ENCODE data around the gene COQ4. TPM values are rescaled to one million over a fixed set of nuclear protein-coding genes. Genes with fewer than 3 reads are reported as not detected.

Gene COQ4
- total and polyA plus RNA-seq, 4 donors, result 12.8 to 53.3 (median 33.8) TPM

DNA sequence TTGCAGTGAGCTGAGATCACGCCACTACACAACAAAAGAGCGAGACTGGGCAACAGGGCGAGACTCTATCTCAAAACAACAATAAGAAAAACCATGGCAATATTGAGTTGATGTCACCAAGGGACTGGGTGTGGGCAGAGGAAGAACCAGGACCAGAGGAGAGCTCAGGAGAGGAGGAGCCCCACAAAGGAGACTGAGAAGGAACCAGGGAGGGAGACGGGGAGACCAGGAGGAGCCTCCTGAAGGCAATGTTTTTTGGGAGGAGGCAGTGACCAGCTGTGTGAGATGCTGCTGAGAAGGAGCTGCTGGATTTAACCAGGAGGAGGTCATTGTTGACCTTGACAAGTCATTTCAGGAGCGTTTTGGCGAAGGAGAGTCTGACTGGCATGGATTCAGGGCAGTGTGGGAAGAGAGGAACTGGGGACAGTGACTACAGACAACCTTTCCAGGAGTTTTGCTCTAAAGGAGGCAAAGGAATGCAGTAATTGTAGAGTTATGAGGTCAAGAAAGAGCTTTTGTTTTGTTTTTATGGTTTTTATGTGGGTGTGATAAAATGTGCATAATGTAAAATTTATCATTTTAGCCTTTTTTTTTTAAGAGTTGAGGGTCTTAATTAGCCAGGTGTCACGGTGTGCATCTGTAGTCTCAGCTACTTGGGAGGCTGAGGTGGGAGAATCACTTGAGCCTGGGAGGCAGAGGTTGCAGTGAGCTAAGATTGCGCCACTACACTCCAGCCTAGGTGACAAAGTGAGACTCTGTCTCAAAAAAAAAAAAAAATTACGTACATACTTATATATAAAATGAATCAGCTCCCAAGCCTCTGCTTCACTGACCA lies 18.3 kb upstream of the COQ4 start:
- 89% methylated on average over 9 of the region's 9 CpGs for WGBS

DNA sequence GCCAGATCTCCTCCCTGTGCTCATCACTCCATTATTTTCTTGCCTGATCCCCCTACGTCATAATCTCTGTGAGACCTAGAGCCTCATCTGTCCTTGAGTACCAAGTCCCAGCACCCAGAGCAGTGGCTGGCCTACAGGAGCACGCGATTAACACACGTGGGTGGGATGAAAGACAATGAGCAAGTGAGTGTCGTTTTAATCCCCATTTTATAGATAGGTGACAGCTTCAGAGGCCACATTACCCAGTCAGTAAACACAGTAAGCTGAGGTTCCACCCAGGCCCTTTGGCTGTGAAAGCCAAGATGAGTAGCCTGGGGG lies 17.7 kb upstream of the COQ4 start:
- Histone ChIP-seq H3K27ac (ENCODE audit: low read depth in 1 of 2, low read length in 2 of 2) (no peak overlapping the region), H3K4me3 (ENCODE audit: low read depth in 1 of 3, low read length in 3 of 3) (no peak overlapping the region), H3K27me3 (ENCODE audit: control insufficient read depth in 4 of 4, insufficient read depth in 4 of 4, low read length in 3 of 4) (no peaks in the 10 kb centered on the region), H3K9ac (ENCODE audit: low read depth in 1 of 2, low read length in 2 of 2) (no peak overlapping the region), H3K9me3 (ENCODE audit: control insufficient read depth in 4 of 4, low read length in 3 of 4) (no peaks in the 10 kb centered on the region), H3K4me1 (ENCODE audit: control insufficient read depth in 4 of 4, insufficient read depth in 4 of 4, low read length in 3 of 4) (peaks cover 0 to 3% (median 2%) of the 10 kb centered on the region in 4 donors), H3K36me3 (ENCODE audit: control insufficient read depth in 4 of 4, insufficient read depth in 3 of 4, low read depth in 1 of 4, low read length in 3 of 4) (peaks cover 4 to 9% (median 7%) of the 10 kb centered on the region in 4 donors)
- no peak for TF ChIP-seq GABPA (IDR thresholded peaks at IDR 0.05 in 1 of 2, conservative IDR thresholded peaks at IDR 0.05 in 1 of 2)
- TF ChIP-seq SP1 (IDR thresholded peaks at IDR 0.05), result no peak
- TF ChIP-seq, protein P1, sequence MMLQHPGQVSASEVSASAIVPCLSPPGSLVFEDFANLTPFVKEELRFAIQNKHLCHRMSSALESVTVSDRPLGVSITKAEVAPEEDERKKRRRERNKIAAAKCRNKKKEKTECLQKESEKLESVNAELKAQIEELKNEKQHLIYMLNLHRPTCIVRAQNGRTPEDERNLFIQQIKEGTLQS (IDR thresholded peaks at IDR 0.05), result no peak
- TF ChIP-seq, protein P2, sequence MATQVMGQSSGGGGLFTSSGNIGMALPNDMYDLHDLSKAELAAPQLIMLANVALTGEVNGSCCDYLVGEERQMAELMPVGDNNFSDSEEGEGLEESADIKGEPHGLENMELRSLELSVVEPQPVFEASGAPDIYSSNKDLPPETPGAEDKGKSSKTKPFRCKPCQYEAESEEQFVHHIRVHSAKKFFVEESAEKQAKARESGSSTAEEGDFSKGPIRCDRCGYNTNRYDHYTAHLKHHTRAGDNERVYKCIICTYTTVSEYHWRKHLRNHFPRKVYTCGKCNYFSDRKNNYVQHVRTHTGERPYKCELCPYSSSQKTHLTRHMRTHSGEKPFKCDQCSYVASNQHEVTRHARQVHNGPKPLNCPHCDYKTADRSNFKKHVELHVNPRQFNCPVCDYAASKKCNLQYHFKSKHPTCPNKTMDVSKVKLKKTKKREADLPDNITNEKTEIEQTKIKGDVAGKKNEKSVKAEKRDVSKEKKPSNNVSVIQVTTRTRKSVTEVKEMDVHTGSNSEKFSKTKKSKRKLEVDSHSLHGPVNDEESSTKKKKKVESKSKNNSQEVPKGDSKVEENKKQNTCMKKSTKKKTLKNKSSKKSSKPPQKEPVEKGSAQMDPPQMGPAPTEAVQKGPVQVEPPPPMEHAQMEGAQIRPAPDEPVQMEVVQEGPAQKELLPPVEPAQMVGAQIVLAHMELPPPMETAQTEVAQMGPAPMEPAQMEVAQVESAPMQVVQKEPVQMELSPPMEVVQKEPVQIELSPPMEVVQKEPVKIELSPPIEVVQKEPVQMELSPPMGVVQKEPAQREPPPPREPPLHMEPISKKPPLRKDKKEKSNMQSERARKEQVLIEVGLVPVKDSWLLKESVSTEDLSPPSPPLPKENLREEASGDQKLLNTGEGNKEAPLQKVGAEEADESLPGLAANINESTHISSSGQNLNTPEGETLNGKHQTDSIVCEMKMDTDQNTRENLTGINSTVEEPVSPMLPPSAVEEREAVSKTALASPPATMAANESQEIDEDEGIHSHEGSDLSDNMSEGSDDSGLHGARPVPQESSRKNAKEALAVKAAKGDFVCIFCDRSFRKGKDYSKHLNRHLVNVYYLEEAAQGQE (IDR thresholded peaks at IDR 0.05), result no peak
- TF ChIP-seq JUND (IDR thresholded peaks at IDR 0.05), result no peak
- no peak for TF ChIP-seq HNF4G (IDR thresholded peaks at IDR 0.05)
- TF ChIP-seq, protein P3, sequence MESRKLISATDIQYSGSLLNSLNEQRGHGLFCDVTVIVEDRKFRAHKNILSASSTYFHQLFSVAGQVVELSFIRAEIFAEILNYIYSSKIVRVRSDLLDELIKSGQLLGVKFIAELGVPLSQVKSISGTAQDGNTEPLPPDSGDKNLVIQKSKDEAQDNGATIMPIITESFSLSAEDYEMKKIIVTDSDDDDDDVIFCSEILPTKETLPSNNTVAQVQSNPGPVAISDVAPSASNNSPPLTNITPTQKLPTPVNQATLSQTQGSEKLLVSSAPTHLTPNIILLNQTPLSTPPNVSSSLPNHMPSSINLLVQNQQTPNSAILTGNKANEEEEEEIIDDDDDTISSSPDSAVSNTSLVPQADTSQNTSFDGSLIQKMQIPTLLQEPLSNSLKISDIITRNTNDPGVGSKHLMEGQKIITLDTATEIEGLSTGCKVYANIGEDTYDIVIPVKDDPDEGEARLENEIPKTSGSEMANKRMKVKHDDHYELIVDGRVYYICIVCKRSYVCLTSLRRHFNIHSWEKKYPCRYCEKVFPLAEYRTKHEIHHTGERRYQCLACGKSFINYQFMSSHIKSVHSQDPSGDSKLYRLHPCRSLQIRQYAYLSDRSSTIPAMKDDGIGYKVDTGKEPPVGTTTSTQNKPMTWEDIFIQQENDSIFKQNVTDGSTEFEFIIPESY (IDR thresholded peaks at IDR 0.05), result no peak
- 80% methylated on average over 5 of the region's 5 CpGs for WGBS
- no peak for DNase-seq (ENCODE audit: low spot score)

More for the DNA sequence above, 18.3 kb upstream of the COQ4 start:
- Histone ChIP-seq H3K27ac (ENCODE audit: low read depth in 1 of 2, low read length in 2 of 2) (no peak overlapping the region), H3K36me3 (ENCODE audit: control insufficient read depth in 4 of 4, insufficient read depth in 3 of 4, low read depth in 1 of 4, low read length in 3 of 4) (peaks cover 3 to 6% (median 4%) of the 10 kb centered on the region in 4 donors), H3K4me3 (ENCODE audit: low read depth in 1 of 3, low read length in 3 of 3) (no peak overlapping the region), H3K27me3 (ENCODE audit: control insufficient read depth in 4 of 4, insufficient read depth in 4 of 4, low read length in 3 of 4) (no peaks in the 10 kb centered on the region), H3K9me3 (ENCODE audit: control insufficient read depth in 4 of 4, low read length in 3 of 4) (no peaks in the 10 kb centered on the region), H3K9ac (ENCODE audit: low read depth in 1 of 2, low read length in 2 of 2) (no peak overlapping the region), H3K4me1 (ENCODE audit: control insufficient read depth in 4 of 4, insufficient read depth in 4 of 4, low read length in 3 of 4) (no peaks in the 10 kb centered on the region)
- DNase-seq (ENCODE audit: low spot score), result no peak
- TF ChIP-seq HNF4G (IDR thresholded peaks at IDR 0.05), result no peak

DNA sequence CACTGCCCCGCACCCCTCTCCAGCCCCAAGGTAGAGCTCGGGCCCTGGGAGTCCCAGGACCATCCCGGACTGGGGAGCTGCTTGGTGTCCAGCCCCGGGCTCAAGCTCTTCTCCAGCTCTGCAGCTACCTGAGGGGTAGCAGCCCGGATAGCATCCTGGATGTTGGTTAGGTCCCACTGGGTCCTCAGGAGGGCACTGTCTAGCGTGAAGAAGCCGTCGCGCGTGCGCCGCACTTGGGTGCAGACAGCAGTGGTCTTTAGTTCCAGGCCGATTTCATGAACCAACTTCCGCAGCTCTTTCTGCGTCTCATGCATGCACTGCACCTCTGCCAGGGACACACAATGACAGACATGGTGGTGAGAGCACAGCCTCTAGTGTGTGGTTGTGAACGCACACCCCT lies 13.1 kb upstream of the COQ4 start:
- no peaks in the 10 kb centered on the region for H3K9me3 ChIP-seq (ENCODE audit: control insufficient read depth in 4 of 4, low read length in 3 of 4)
- peaks cover 8 to 19% (median 14%) of the 10 kb centered on the region in 4 donors for H3K4me1 ChIP-seq (ENCODE audit: control insufficient read depth in 4 of 4, insufficient read depth in 4 of 4, low read length in 3 of 4)
- TF ChIP-seq EGR1 (IDR thresholded peaks at IDR 0.05; ENCODE audit: low read depth in 2 of 2), result no peak
- no peaks in the 10 kb centered on the region for H3K27me3 ChIP-seq (ENCODE audit: control insufficient read depth in 4 of 4, insufficient read depth in 4 of 4, low read length in 3 of 4)
- WGBS, result 98% methylated on average over 16 of the region's 16 CpGs
- H3K36me3 ChIP-seq (ENCODE audit: control insufficient read depth in 4 of 4, insufficient read depth in 3 of 4, low read depth in 1 of 4, low read length in 3 of 4), result peaks cover 4 to 22% (median 7%) of the 10 kb centered on the region in 4 donors
- no peak overlapping the region for H3K9ac ChIP-seq (ENCODE audit: low read depth in 1 of 2, low read length in 2 of 2)
- no peak overlapping the region for H3K4me3 ChIP-seq (ENCODE audit: low read depth in 1 of 3, low read length in 3 of 3)
- no peak for DNase-seq (ENCODE audit: low spot score)
- no peak overlapping the region for H3K27ac ChIP-seq (ENCODE audit: low read depth in 1 of 2, low read length in 2 of 2)
